Measurements from ENCODE around the gene MACROH2A1. TPM values are rescaled to one million over a fixed set of nuclear protein-coding genes. Genes with fewer than 3 reads are reported as not detected.

The MACROH2A1 gene
- total and polyA plus RNA-seq, 10 of the 15 experiments (the other 5 are each of a cell fraction or from before 2014, with no cell fraction given): 45.7 to 230 (median 196) TPM

DNA sequence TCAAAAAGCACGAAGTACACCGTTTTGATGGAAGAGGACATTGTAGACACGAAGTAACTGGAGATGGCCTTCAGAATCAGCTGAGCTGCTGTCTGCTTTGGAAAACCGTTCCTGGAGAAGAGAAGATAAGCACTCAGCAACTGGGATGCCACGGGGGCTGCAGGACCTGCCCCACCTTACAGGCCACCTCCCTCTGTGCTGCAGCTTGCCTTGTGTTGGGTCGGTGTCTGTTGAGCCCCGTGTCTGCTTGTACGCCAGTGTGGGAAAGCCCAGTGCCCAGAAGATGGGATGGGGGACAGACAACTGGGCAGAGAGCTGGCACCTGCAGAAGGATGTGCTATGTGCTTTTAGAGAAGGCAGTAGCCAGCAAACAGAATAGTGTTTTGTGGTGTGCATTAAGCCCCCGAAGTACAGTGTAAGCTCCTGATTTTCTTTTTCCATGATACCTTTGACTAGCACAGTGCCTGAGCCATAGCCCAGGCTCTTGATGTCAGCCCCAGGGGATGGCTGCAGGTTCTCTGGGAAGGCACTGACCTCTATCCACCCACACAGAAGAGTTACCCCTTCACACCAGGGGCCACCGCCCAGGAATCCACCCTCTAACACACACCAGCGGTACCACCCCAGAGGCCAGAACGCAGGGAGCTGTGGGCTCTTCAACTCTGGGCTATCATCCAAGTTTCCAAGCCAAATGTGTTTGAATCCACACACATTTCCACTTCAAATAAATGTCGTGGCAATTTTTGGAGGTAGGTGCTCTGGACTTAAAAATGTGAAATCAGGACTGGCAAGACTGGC, 63.8 kb downstream of the MACROH2A1 start:
- FAIRE-seq (no peak), ATAC-seq (no peak), DNase-seq (ENCODE audit: low read depth, low spot score) (no peak)
- ChIA-PET CTCF (no interaction called here), SMC1A (ENCODE audit: uncharacterized antibody, unreplicated experiment) (no interaction called here), POLR2A (no interaction called here), RAD21 (ENCODE audit: unreplicated experiment) (no interaction called here)
- H4K20me1 ChIP-seq (ENCODE audit: control insufficient read depth, insufficient read depth): no peaks in the 10 kb centered on the region
- no peak overlapping the region for H3K4me3 ChIP-seq
- no peak overlapping the region for H2AFZ ChIP-seq (ENCODE audit: control insufficient read depth, low read depth, low read length)
- intact Hi-C loops (cut with micrococcal nuclease; ENCODE audit: unreplicated experiment) (no loop called here), in situ Hi-C loops (cut with MboI) (no loop called here)
- no TSS peak for BruUV-seq (replicated peaks)
- no peak overlapping the region for H3K9ac ChIP-seq (ENCODE audit: control insufficient read depth, insufficient read depth, low read length)
- H3K36me3 ChIP-seq (ENCODE audit: control insufficient read depth in 2 of 2, insufficient read depth in 2 of 2, low read length in 1 of 2): peaks cover 10 to 34% of the 10 kb centered on the region in 2 experiments
- no peak overlapping the region for H3K4me2 ChIP-seq (ENCODE audit: control insufficient read depth, insufficient read depth)
- no peaks in the 10 kb centered on the region for H3K27me3 ChIP-seq (replicated peaks in 1 of 2; ENCODE audit: control insufficient read depth in 2 of 2, insufficient read depth in 2 of 2, low read length in 1 of 2)
- 82% methylated on average over 13 of the region's 13 CpGs for WGBS (ENCODE audit: insufficient coverage, insufficient replicate concordance, low lambda C conversion rate, missing lambda C conversion rate)
- no peak overlapping the region for H3K27ac ChIP-seq (ENCODE audit: control insufficient read depth, insufficient read depth)
- H3K79me2 ChIP-seq (ENCODE audit: control insufficient read depth, insufficient read depth, low read length): no peaks in the 10 kb centered on the region
- no peaks in the 10 kb centered on the region for H3K9me3 ChIP-seq (replicated peaks; ENCODE audit: control insufficient read depth, insufficient read depth, low read length)
- no peaks in the 10 kb centered on the region for H3K4me1 ChIP-seq (ENCODE audit: control insufficient read depth, insufficient read depth, low read length)
- no peak for TF ChIP-seq EZH2 (IDR thresholded peaks at IDR 0.05; ENCODE audit: borderline replicate concordance, control insufficient read depth, low read depth, low read length)
- TF ChIP-seq, protein P1, sequence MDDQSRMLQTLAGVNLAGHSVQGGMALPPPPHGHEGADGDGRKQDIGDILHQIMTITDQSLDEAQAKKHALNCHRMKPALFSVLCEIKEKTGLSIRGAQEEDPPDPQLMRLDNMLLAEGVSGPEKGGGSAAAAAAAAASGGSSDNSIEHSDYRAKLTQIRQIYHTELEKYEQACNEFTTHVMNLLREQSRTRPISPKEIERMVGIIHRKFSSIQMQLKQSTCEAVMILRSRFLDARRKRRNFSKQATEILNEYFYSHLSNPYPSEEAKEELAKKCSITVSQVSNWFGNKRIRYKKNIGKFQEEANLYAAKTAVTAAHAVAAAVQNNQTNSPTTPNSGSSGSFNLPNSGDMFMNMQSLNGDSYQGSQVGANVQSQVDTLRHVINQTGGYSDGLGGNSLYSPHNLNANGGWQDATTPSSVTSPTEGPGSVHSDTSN (IDR thresholded peaks at IDR 0.05; ENCODE audit: insufficient replicate concordance, low read depth, low read length): no peak
- no peak for TF ChIP-seq FOXM1 (IDR thresholded peaks at IDR 0.05; ENCODE audit: low read depth, low read length)
- TF ChIP-seq NFYA (IDR thresholded peaks at IDR 0.05; ENCODE audit: borderline replicate concordance, low read depth, low read length): no peak
- TF ChIP-seq RFX5 (IDR thresholded peaks at IDR 0.05; ENCODE audit: low read depth, low read length): no peak
- no peak for TF ChIP-seq TCF3 (IDR thresholded peaks at IDR 0.05; ENCODE audit: borderline replicate concordance, insufficient read depth, low read depth, low read length)
- no peak for TF ChIP-seq TBL1XR1 (IDR thresholded peaks at IDR 0.05; ENCODE audit: low read depth, low read length)
- TF ChIP-seq E2F8 (IDR thresholded peaks at IDR 0.05; ENCODE audit: low read depth, partially characterized antibody): no peak
- no peak for TF ChIP-seq NR2F1 (conservative IDR thresholded peaks at IDR 0.05)
- TF ChIP-seq, protein P2, sequence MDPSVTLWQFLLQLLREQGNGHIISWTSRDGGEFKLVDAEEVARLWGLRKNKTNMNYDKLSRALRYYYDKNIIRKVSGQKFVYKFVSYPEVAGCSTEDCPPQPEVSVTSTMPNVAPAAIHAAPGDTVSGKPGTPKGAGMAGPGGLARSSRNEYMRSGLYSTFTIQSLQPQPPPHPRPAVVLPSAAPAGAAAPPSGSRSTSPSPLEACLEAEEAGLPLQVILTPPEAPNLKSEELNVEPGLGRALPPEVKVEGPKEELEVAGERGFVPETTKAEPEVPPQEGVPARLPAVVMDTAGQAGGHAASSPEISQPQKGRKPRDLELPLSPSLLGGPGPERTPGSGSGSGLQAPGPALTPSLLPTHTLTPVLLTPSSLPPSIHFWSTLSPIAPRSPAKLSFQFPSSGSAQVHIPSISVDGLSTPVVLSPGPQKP (IDR thresholded peaks at IDR 0.05; ENCODE audit: low read depth, low read length): no peak
- TF ChIP-seq POU2F2 (IDR thresholded peaks at IDR 0.05; ENCODE audit: borderline replicate concordance, low read depth, low read length): no peak
- TF ChIP-seq, protein P3, sequence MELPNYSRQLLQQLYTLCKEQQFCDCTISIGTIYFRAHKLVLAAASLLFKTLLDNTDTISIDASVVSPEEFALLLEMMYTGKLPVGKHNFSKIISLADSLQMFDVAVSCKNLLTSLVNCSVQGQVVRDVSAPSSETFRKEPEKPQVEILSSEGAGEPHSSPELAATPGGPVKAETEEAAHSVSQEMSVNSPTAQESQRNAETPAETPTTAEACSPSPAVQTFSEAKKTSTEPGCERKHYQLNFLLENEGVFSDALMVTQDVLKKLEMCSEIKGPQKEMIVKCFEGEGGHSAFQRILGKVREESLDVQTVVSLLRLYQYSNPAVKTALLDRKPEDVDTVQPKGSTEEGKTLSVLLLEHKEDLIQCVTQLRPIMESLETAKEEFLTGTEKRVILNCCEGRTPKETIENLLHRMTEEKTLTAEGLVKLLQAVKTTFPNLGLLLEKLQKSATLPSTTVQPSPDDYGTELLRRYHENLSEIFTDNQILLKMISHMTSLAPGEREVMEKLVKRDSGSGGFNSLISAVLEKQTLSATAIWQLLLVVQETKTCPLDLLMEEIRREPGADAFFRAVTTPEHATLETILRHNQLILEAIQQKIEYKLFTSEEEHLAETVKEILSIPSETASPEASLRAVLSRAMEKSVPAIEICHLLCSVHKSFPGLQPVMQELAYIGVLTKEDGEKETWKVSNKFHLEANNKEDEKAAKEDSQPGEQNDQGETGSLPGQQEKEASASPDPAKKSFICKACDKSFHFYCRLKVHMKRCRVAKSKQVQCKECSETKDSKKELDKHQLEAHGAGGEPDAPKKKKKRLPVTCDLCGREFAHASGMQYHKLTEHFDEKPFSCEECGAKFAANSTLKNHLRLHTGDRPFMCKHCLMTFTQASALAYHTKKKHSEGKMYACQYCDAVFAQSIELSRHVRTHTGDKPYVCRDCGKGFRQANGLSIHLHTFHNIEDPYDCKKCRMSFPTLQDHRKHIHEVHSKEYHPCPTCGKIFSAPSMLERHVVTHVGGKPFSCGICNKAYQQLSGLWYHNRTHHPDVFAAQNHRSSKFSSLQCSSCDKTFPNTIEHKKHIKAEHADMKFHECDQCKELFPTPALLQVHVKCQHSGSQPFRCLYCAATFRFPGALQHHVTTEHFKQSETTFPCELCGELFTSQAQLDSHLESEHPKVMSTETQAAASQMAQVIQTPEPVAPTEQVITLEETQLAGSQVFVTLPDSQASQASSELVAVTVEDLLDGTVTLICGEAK (IDR thresholded peaks at IDR 0.05; ENCODE audit: borderline replicate concordance): no peak
